Panc1 (cell line): ENCODE data around the gene GPRASP3.
A peak's percentile ranks its signal among the peaks of the same experiment; 100 is the strongest.

Experiments
- POLR2AphosphoS5 ChIP-seq: IDR thresholded peaks from 2 replicates; pipeline ENCODE4 v1.6.1; 2012; ENCODE audit warnings: mild to moderate bottlenecking, low read depth, low read length, moderate library complexity
- SIN3A ChIP-seq: IDR thresholded peaks from 2 replicates; pipeline ENCODE4 v1.6.1; 2012; ENCODE audit warnings: low read depth, mild to moderate bottlenecking, low read length, moderate library complexity, borderline replicate concordance; ENCODE audit not compliant: insufficient read depth
- TF ChIP-seq, protein P1 (sequence below): fragments of 450-650 bp; IDR thresholded peaks from 2 replicates; pipeline ENCODE4 v1.5.1; 2017; ENCODE audit warnings: mild to moderate bottlenecking

DNA sequence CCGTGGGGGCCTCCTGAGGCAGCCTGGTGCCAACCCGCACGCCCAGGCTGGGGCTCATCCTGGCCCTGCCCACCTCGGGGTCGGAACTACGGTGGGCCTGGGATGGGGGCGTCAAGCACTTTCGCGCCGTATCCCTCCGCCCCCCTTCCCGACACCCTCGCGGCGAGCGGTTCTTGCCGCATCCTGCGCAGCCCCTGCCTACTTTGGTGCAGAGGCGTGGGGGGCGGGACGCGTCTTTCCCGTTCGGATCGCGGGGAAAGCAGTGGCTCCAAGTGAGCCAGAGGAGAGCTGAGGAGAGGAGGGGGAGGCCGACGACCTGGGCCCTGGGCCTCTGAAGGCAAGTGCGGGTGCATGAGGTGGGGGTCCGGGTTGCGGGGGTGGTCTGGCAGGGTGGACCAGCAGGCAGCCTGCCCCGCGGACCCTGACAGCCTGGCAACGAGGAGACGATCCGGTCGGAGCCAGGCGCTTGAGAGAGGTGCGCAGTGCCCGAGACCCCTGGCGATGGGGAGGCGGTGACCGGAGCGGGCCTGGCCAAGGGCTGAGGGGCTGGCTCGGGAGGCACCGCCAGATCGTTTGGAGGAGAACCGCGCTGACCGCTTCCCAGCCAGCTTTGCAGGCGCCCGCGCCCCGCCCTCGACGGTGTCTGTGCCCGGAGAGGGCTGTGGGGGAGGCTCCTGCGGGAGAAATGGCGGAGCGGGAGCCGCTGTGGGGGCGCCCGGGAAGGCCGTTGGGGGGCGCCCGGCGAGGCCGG, 8.2 kb upstream of the GPRASP3 start, which contains the start of gene GPRASP2:
- TF ChIP-seq, protein P1, sequence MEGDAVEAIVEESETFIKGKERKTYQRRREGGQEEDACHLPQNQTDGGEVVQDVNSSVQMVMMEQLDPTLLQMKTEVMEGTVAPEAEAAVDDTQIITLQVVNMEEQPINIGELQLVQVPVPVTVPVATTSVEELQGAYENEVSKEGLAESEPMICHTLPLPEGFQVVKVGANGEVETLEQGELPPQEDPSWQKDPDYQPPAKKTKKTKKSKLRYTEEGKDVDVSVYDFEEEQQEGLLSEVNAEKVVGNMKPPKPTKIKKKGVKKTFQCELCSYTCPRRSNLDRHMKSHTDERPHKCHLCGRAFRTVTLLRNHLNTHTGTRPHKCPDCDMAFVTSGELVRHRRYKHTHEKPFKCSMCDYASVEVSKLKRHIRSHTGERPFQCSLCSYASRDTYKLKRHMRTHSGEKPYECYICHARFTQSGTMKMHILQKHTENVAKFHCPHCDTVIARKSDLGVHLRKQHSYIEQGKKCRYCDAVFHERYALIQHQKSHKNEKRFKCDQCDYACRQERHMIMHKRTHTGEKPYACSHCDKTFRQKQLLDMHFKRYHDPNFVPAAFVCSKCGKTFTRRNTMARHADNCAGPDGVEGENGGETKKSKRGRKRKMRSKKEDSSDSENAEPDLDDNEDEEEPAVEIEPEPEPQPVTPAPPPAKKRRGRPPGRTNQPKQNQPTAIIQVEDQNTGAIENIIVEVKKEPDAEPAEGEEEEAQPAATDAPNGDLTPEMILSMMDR = no peak
- TF ChIP-seq SIN3A = 0 out of 2 replicates have a peak, but pooled peaks have one; percentile 27
- TF ChIP-seq POLR2AphosphoS5 = no peak
